NCI-H524 treated with DMSO at 0.1 percent for 48 hours (cell line): ENCODE results near the gene RHD.
"Not testable (repeated sequence)": the region's sequence is repeated elsewhere in the genome, so short reads cannot be mapped to it uniquely, and the experiment has no call there.

ENCODE experiments used
- DNase-seq: peaks from one replicate; lab custom pipeline; 2025; lab: John Stamatoyannopoulos, UW

The RHD gene

DNA sequence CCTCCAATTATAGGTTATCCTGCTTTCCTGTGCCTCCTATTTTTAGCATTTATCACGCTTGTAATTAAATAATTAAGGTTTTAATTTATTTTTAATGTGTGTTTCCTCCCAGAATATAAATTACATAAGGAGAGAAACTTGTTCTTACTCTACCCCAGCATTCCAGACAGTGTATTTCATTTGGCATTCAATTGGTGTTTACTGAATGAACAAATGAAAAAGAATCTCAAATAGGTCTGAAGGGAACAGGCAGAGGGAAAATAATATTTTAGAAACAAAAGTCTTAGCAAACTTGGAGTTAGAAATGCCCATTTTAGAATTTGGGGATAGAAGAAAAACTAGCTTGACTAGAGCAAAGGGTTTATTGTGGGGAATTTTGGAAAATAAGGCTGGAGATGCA, 15.1 kb upstream of the RHD start:
- DNase-seq: no peak

DNA sequence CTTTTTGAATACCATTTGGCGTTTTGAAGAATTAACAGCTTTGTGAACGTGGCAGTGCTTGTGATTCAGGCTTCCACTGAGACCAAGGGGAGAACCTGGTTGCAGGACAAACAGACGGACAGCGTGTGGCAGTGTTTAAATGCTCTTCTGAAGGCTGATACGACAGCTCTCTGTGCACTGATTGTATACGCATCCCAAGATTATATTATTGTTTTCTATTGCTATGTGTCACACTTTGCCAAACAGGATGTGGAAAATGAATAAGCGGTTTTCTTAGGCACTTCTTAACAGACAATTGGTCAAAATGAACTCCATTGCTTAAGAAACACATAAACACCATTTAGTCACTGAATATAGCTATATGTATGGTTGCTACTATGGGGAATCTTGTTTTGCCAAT, 12.5 kb upstream of the RHD start:
- not testable (repeated sequence) for DNase-seq

DNA sequence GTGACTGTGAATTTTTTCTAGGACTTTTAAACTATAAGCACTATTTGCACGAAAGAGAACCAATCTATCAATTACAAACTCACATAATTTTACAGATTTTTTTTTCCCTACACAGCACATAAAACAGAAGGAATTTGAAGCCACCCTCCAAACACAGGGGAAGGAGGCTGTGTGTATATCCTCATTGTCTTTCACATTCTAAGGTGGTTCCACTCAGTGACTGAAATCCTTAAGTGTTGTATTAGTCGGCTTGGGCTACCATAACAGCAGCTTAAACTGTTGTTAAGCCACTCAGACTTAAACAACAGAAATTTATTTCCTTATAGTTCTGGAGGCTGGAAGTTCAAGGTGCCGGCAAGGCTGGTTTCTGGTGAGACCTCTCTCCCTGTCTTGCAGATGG, 12.0 kb upstream of the RHD start:
- not testable (repeated sequence) for DNase-seq

DNA sequence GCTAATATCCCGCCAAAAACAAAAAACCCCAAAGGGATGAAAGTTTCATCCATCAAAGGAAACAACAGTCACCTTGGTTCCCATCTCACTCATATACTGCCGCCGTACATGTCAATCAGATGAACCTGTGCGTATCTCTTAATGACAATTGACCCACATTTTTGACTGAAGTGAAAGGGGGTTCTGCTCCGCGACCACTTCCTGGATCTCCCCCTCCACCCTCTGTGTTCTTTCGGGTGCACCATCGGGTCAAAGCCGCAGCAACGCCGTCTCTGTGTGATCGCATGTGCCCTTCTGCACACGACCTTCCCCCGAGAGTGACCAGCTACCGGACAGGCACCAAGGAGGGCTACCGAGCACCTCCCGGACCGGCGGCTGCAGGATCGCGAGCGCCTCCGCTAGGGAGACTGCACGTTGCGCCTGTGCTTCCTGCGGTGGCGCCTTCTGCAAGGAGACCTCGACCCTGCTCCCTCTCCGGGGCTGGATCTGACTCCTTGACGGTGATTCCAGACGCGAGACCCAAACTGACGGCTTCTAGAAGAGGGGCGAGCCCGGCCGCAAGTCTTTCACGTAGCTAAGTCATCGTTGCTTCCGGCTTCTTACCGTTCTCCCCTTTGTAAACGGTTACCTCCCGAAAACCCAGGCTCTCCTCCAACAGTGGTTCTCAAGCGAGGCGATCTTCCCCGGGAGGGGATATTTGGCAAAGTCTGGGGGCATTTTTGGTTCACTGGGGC, 5.6 kb upstream of the RHD start:
- not testable (repeated sequence) for DNase-seq

DNA sequence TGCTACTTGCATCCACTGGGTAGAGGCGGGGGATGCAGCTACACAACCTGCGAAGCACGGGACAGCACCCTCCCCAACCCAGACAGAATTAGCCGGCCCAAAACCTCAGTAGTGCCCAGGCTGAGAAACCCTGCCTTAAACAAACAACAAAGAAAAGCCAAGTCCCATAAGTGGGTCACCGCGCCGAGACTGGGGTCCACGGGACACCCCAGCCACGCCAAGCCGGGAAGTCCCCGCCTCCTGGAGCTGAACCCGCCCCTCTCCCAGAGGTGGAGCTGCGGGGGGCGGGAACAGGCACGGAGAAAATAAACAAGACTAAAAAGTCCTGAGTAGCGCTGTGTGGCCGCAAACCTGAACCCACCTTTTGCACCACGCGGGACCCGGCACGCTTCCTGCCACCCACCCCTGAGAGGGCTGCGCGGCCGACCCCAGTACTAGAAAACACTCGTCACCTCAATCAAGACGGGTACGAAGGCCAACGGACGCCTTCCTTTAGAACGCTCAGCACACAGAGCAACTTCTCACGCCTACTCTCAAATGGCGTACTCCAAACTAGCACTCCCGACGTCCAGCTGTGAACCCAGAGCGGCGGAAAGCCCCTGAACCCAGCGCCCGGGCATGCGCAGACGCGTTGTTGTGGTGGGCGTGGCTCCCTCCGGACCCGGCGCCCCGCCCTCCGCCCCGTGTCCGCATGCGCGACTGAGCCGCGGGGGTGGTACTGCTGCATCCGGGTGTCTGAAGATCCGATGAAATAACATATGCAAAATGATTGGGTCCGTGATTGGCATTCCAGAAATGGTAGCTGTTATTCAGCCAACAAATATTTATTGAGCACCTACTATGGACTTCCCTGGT, 4.8 kb upstream of the RHD start:
- not testable (repeated sequence) for DNase-seq

DNA sequence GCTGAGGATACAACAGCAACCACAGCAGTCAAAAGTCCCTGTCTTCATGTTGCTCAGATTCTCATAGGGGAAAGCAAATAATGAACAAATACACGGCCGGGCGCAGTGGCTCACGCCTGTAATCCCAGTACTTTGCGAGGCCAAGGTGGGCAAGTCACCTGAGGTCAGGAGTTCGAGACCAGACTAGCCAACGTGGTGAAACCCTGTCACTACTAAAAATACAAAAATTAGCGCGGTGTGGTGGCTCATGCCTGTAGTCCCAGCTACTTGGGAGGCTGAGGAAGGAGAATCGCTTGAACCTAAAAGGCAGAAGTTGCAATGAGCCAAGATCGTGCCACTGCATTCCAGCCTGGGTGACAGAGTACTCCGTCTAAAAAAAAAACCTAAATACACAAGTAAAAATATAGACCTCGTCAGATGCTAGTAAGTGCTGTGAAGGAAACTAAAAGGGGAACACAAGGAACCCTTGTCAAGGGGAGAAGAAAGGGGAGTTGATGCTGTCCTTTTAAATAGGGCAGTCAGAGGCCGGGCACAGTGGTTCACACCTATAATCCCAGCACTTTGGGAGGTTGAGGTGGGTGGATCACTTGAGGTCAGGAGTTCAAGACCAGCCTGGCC, 4.1 kb upstream of the RHD start:
- not testable (repeated sequence) for DNase-seq

DNA sequence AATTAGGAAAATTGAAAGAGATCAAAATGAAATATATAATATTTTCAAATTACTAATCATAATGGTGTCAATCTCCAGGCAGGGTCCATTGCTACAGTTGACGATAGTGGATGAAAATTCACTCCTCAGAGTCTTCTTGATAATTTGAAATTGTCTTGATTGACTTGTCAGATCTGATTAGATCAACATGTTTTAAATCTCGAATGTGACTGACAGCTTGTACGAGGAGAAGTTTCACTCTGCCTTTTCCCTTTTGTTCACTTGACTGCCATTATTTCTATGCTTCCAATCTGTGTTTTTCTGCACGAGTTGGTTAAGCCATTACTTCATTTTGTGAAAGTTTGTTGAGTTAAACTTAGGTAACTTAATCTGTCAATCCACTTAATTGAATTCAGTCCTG, 3.3 kb downstream of the RHD start:
- not testable (repeated sequence) for DNase-seq

DNA sequence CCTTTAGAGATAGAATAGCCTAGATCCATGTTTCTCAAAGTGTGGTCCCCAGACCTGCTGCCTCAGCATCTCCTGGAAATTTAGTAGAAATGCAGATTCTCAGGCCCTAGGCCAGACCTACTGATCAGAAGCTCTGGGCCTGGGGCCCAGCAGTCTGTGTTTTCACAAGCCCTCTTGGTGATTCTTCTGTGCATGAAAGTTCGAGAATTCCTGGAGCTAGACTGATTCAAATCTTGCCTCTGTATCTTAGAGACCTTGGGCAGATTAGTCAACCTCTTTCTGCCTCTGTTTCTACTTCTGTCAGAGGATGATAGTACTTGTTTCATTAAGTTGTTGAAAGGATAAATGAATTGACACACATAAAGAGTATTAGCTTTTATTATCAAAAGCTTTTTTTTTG, 5.0 kb downstream of the RHD start:
- DNase-seq: not testable (repeated sequence)

DNA sequence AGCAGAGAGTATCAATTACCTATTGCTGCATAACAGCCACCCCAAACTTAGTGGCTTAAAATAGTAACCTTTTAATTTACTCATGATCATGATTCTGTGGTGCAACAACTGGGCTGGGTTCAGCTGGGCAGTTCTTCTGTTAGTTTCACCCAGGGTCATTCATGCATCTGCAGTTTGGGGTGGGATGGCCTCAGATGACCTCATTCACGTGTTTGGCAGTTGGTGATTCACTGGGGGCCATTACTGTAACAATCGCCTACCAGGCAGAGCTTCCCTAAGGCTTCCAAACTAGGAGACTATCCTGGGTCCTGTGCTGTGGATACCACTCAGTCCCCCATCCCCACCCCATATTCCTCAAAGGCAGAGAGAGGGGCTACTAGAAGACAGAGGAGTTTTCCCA, 6.0 kb downstream of the RHD start:
- DNase-seq: not testable (repeated sequence)

DNA sequence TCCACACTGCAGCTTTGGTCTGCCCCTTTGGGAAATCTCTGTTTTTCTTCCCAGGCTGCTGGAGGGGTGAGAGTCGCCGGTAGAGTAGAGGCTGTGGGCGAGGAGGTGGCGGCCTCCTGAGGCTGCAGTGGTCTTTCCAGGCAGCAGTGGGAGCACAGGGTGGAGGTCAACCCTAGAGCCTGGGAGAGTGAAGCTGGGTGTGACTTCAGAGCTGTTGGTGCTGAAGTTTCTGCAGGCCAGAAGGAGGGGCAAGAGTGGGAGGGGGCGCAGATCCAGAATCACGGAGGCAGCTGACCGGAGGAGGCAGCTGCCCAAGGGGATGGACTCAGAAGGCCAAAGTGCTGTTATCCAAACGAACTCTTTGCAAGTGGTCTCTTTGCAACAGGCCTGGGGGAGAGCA, 6.5 kb downstream of the RHD start:
- DNase-seq: not testable (repeated sequence)

DNA sequence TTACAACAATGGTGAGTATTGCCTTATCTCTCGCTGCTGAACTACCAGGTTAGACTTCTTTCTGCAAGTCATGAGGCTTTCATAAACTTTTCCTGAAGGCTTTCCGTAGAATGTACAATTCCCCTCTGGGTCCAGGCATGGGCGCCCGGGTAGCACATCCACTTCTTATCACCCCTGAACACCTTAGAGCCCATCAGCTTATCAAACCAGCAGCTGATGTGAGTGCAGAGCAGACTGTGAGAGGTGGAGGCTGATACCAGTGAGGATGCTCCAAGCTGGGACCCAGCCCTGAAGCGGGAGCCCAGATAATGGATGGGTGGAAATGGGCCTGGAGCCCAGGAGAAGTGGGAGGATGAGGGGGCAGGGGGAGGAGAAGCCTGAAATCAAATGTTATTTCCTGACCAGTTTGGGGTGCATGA, 7.4 kb downstream of the RHD start:
- DNase-seq: not testable (repeated sequence)

DNA sequence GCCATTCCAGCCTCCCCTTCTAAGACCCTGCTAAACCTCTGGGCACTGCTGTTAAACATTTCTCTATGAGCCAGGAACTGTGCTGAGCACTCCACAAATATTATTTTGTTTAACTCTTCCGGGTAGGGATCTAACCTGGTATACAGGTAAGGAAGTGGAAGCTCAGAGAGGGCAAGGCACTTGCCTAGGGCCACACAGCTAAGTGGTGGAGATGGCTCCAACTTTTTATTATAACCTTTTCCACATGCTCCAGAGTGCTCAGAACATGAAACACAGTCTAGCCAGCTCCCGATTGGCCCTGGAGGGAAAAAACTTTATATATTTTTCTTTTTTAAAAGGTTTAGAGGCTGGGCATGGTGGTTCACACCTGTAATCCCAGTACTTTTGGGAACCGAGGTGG, 13.6 kb downstream of the RHD start:
- not testable (repeated sequence) for DNase-seq

DNA sequence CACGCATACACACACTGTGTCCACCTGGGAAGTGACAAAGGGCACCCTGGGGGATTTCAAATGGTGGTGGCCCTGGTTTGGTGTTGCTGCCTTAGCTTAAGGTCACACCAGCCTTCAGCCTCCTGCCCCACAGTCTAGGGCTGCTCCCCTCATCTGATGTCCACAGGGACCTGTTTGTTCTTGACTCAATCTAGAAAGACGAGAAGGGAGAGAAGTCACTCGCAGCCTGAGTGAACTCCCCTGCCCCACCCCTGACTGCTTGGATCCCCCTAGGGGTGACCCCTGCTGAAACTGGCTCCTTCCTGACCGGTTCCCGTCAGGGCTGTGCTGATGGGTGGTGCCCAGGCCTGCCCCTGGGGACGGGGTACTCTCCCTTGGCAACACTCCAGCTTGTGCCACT, 14.9 kb downstream of the RHD start:
- not testable (repeated sequence) for DNase-seq

DNA sequence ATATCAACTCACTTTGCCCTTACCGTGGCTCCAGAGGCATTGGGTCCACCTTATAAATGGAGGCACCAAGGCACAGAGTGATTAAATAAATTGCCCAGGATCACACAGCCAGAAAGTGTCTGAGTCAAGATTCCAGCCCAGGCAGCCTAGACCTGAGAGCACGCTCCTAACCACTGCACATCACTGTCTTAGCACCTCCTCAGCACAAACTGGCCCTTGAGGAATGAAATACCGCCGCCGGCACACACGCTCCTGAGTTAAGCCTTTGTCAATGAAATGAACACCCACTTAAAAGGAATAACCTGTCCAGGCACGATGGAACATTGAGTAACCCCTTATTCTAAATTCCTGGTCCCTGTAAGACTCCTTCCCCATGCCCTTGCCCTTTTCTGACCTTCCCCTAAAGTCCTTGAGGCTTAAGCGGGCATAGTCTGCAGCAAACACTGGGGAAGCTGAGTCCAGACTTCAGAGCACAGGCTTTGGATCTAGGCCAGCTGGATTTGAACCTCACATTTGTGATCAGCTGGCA, 16.3 kb downstream of the RHD start:
- not testable (repeated sequence) for DNase-seq

DNA sequence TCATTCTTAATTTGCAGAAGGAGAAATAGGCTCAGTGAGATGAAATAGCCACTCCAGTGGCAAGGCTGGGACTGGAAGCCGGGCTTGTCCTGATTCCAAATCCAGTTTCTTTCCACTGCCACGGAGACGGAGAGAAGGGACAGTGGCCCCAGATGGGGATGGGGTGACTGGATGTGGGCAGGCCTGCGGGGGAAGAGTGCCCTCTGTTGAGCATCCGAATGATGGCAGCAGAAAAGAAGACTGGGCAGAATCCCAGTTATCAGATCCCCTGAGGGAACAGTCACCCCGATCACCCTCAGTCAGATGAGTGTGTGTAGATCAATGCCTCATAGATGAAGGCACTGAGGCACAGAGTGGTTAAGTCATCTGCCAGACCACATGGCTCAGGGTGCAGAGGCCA, 17.7 kb downstream of the RHD start:
- not testable (repeated sequence) for DNase-seq

DNA sequence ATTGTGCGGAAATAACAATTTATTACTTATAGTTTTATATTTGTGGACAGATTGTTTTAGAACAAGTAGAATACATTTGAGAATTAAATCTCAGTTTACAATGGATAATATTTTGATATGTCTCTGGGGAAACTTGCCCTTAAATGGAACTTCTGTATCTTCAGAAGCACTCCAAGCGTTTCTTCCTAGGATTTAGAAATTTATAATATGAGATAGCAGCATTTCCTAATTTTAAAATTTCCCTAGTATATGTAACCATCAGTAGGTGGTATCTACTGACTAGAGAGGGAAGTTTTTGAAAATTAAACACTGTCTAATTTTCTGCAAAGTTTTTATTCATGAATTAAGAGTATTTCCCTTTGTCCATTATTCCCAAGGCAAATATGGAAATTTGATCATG, 21.1 kb downstream of the RHD start:
- not testable (repeated sequence) for DNase-seq

DNA sequence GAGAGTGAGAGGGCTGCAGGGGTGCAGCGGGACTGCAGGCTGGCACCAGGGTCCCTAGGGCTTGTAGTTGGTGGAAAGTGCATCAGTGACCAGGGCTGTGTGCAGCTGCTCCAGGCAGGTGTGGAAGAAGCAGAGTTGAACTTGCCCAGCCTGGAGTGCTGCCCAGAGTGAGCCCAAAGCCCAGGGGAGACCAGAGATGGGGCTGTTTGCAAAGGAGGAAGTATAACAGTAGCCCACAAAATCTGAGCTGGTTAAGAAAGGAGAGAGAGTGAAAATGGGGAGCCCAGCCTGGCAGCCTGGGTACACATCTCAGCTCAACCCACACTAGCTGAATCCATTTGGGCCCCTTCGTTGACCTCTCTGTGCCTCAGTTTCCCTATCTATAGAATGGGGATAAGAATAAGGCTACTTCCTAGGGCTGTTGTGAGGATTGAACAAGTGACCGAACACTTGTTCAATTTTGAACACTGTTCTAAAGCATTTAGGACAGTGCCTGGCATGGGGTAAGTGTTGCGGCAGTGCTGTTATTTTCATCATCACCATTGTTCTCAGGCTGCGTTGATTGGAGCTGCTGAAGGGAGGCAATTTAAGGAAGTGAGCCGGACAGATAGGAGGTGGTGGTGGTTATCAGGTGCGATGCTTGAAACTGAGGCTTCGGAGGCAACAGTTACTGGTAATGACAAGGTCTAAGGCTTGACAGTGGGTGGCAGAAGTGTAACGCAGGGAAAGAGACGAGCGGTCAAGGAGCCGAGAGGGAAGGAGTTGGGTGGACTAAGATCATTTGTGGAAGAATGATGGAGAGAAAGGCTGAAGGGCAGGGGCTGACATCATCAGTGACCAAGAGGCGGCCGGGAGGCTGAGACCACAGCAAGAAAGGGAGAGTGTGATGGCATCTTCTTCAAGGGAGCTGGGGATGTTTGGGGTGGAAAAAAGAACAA, 22.8 kb downstream of the RHD start:
- DNase-seq: not testable (repeated sequence)

DNA sequence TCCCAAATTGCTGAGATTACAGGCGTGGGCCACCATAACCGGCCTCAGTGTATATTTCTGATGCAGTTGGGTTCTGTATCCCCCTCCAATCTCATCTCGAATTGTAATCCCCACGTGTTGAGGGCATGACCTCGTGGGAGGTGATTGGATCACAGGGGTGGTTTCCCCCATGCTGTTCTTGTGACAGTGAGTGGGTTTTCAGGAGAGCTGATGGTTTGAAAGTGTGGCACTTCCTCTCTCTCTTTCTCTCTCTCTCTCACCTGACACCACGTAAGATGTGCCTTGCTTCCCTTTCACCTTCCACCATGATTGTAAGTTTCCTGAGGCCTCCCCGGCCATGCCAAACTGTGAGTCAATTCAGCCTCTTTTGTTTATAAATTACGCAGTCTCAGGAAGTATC, 24.2 kb downstream of the RHD start:
- not testable (repeated sequence) for DNase-seq

DNA sequence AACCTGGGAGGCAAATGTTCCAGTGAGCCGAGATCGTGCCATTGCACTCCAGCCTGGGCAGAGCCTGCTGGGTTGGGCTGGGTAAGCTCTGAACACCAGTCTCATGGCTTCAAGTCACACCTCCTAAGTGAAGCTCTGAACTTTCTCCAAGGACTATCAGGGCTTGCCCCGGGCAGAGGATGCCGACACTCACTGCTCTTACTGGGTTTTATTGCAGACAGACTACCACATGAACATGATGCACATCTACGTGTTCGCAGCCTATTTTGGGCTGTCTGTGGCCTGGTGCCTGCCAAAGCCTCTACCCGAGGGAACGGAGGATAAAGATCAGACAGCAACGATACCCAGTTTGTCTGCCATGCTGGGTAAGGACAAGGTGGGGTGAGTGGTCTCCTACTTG, 28.4 kb downstream of the RHD start:
- not testable (repeated sequence) for DNase-seq

DNA sequence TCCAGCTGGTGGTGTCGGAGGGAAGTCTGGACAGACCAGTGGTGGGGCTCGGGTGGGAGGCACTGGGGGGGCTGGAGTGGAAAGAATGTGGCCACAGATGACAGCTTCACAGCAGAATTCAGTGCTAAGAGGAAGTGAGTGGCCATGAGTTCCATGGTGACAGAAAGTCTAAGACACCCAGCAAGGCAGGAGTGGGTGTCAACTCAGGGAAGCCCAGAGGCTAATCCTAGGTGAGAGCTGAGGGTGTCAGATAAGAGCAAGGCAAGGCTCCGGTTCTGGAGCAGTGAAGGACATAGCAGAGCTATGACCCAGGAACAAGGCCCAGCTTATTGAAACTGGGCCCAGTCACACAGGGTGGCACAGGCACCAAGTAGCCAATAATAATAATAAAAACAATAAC, 30.0 kb downstream of the RHD start:
- DNase-seq: not testable (repeated sequence)

DNA sequence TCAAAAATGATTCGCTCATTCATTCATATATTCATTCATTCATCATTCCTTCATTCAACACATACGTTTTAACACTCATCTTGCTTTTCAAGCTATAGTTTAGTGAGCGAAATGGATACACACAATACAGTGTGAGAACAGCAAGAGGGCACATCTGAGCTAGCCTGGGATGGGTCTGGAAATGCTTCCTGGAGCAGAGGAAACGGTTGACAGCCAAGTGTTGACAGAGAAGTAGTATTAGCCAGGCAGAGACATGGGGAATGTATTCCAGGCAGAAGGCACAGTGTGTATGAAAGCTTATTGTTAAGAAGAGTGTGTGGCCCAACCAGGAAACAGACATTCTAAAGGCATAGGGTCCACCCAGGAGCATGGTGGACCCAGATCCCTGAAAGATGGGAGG, 32.6 kb downstream of the RHD start:
- not testable (repeated sequence) for DNase-seq
